K562 (cell line): Measurements from ENCODE around the gene PDCD10. TPM values are rescaled to one million over a fixed set of nuclear protein-coding genes. Genes with fewer than 3 reads are reported as not detected.

Experiments used
- ATF7 ChIP-seq: fragments of 450-650 bp; IDR thresholded peaks from 2 replicates; pipeline ENCODE4 v1.7.1; 2014; ENCODE audit warnings: mild to moderate bottlenecking, moderate library complexity
- BRF1 ChIP-seq: IDR thresholded peaks from 3 replicates; pipeline ENCODE4 v1.6.1; 2011; ENCODE audit warnings: borderline replicate concordance, mild to moderate bottlenecking; ENCODE audit not compliant: insufficient read length; ENCODE audit errors: extremely low read depth
- CTBP1 ChIP-seq: fragments of 450-650 bp; IDR thresholded peaks from 2 replicates; pipeline ENCODE4 v1.6.1; 2016; ENCODE audit warnings: borderline replicate concordance
- CXXC5 ChIP-seq: fragments of 250-450 bp; sonication (Bioruptor Pico); IDR thresholded peaks from 2 replicates; pipeline ENCODE4 v1.8.0; 2022; ENCODE audit warnings: inconsistent platforms, mild to moderate bottlenecking, moderate library complexity
- ESRRB ChIP-seq: fragments of 250-450 bp; sonication (Bioruptor Pico); IDR thresholded peaks from 2 replicates; pipeline ENCODE4 v1.5.0; 2020; ENCODE audit warnings: mild to moderate bottlenecking, moderate library complexity, borderline replicate concordance
- FOXJ3 ChIP-seq: sonication (generic); formaldehyde crosslinking; IDR thresholded peaks from 2 replicates; pipeline ENCODE4 v1.4.0; 2020; ENCODE audit warnings: mild to moderate bottlenecking, missing genetic modification reagents
- FOXM1 ChIP-seq, 2 experiments: fragments of 450-650 bp in 1 of 2; sonication (generic) in 1 of 2; formaldehyde crosslinking in 1 of 2; IDR thresholded peaks; 2 replicates each; pipeline versions ENCODE4 v1.6.1 to v1.9.0; 2017 to 2022; ENCODE audit warnings: low read depth in 2 of 2, mild to moderate bottlenecking in 2 of 2, missing genetic modification reagents in 1 of 2, moderate library complexity in 1 of 2
- FOXP1 ChIP-seq: sonication (generic); formaldehyde crosslinking; IDR thresholded peaks from 2 replicates; pipeline ENCODE4 v1.8.0; 2022; ENCODE audit warnings: mild to moderate bottlenecking, missing genetic modification reagents
- GTF2E2 ChIP-seq: fragments of 200-800 bp; sonication (Bioruptor generic); IDR thresholded peaks from 2 replicates; pipeline ENCODE4 v1.6.1; 2016; ENCODE audit warnings: missing genetic modification characterization, missing compliant biosample characterization
- KAT2B ChIP-seq: IDR thresholded peaks from one replicate; pipeline ENCODE4 v1.6.1; 2012; ENCODE audit warnings: low read depth, mild to moderate bottlenecking, control low read depth, inconsistent platforms, low read length, moderate library complexity
- KLF16 ChIP-seq: IDR thresholded peaks from 2 replicates; pipeline ENCODE4 v1.6.1; 2016; ENCODE audit warnings: antibody characterized with exemption
- LARP7 ChIP-seq: fragments of 450-650 bp; IDR thresholded peaks from 2 replicates; pipeline ENCODE4 v1.6.1; 2016
- LEF1 ChIP-seq: fragments of 450-650 bp; IDR thresholded peaks from 2 replicates; pipeline ENCODE4 v1.6.1; 2016; ENCODE audit warnings: mild to moderate bottlenecking
- MCM5 ChIP-seq: fragments of 450-650 bp; IDR thresholded peaks from 2 replicates; pipeline ENCODE4 v1.6.1; 2016; ENCODE audit warnings: low read depth
- NCOR1 ChIP-seq: fragments of 450-650 bp; IDR thresholded peaks from 2 replicates; pipeline ENCODE4 v1.6.1; 2016; ENCODE audit warnings: mild to moderate bottlenecking, moderate library complexity
- NFRKB ChIP-seq: fragments of 450-650 bp; IDR thresholded peaks from 2 replicates; pipeline ENCODE4 v1.6.1; 2016; ENCODE audit warnings: low read depth
- NFYB ChIP-seq: IDR thresholded peaks from 2 replicates; pipeline ENCODE4 v1.6.1; 2011; ENCODE audit warnings: mild to moderate bottlenecking, moderate library complexity; ENCODE audit not compliant: insufficient read length; ENCODE audit errors: extremely low read depth
- RBM34 ChIP-seq: fragments of 200-400 bp; formaldehyde crosslinking; IDR thresholded peaks from 2 replicates; pipeline ENCODE4 v1.6.1; 2018; ENCODE audit warnings: low read length, borderline replicate concordance; ENCODE audit not compliant: insufficient read depth
- RUNX1 ChIP-seq: sonication (generic); IDR thresholded peaks from 2 replicates; pipeline ENCODE4 v1.6.1; 2016; ENCODE audit warnings: antibody characterized with exemption, low read depth
- SIN3B ChIP-seq: fragments of 450-650 bp; IDR thresholded peaks from 2 replicates; pipeline ENCODE4 v1.6.1; 2017; ENCODE audit warnings: low read depth, mild to moderate bottlenecking, moderate library complexity
- SNIP1 ChIP-seq: fragments of 450-650 bp; IDR thresholded peaks from 2 replicates; pipeline ENCODE4 v1.7.1; 2017; ENCODE audit warnings: low read depth, mild to moderate bottlenecking
- STAG1 ChIP-seq: sonication (generic); formaldehyde crosslinking; IDR thresholded peaks from 2 replicates; pipeline ENCODE4 v1.5.0; 2020; ENCODE audit warnings: missing genetic modification reagents, borderline replicate concordance
- STAT5B ChIP-seq: fragments of 250-450 bp; sonication (Bioruptor Pico); IDR thresholded peaks from 2 replicates; pipeline ENCODE4 v1.8.0; 2021; ENCODE audit warnings: mild to moderate bottlenecking, inconsistent platforms
- TEAD1 ChIP-seq, 2 experiments: fragments of 450-650 bp in 1 of 2; sonication (generic) in 1 of 2; formaldehyde crosslinking; IDR thresholded peaks; 2 replicates each; pipeline versions ENCODE4 v1.4.0 to v1.8.0; 2020 to 2022; ENCODE audit warnings: mild to moderate bottlenecking in 2 of 2, missing genetic modification reagents in 1 of 2
- THAP12 ChIP-seq: fragments of 250-450 bp; sonication (Bioruptor Pico); IDR thresholded peaks from 2 replicates; pipeline ENCODE4 v1.9.0; 2021; ENCODE audit warnings: mild to moderate bottlenecking, inconsistent platforms
- ZNF143 ChIP-seq: sonication (generic); formaldehyde crosslinking; IDR thresholded peaks from 2 replicates; pipeline ENCODE4 v1.9.0; 2022; ENCODE audit warnings: mild to moderate bottlenecking, missing genetic modification reagents
- ZNF740 ChIP-seq, 3 experiments: fragments of 200-800 bp in 1 of 3; sonication (Bioruptor generic) in 1 of 3; sonication (generic) in 1 of 3; formaldehyde crosslinking in 1 of 3; IDR thresholded peaks; 2 replicates each; pipeline versions ENCODE4 v1.6.1 to v1.8.0; 2016 to 2022; ENCODE audit warnings: mild to moderate bottlenecking in 2 of 3, missing compliant biosample characterization in 2 of 3, missing genetic modification characterization in 2 of 3, missing genetic modification reagents in 1 of 3
- ZZZ3 ChIP-seq: fragments of 450-650 bp; IDR thresholded peaks from 2 replicates; pipeline ENCODE4 v1.6.1; 2016; ENCODE audit warnings: antibody characterized with exemption, mild to moderate bottlenecking, moderate library complexity
- polyA plus RNA-seq, 8 experiments: library from polyadenylated mRNA; depleted of rRNA in 4 of 8; stranded (reverse) in 5 of 8; unstranded in 3 of 8; fragments of >200 nt; fragmentation: Nextera tagmentation in 2 of 8; fragmentation: Illumina TruSeq in 1 of 8; extraction: Ambion mirVana in 2 of 8; extraction: Trizol in 1 of 8; gene quantifications; 2 replicates each; pipeline versions ENCODE4 v1.2.1 to v1.2.3, GENCODE V29; 2011 to 2014; ENCODE audit warnings: inconsistent platforms in 1 of 8, missing spikeins in 1 of 8
- total RNA-seq, 7 experiments: library from RNA; depleted of rRNA in 6 of 7; stranded (reverse); fragments of >200 nt in 6 of 7; fragmentation: Illumina TruSeq in 2 of 7; extraction: Trizol in 2 of 7; gene quantifications; 2 replicates each; pipeline versions ENCODE4 v1.2.1 to v1.2.3, GENCODE V29; 2011 to 2021; ENCODE audit warnings: low replicate concordance in 1 of 7

Gene PDCD10
- total and polyA plus RNA-seq, 9 of the 15 experiments (the other 6 are each of a cell fraction or from before 2014, with no cell fraction given), result 121 to 476 (median 232) TPM

- TF ChIP-seq FOXJ3 (CRISPR knock-in tag) (no peak), NFRKB (no peak), ESRRB (CRISPR knock-in tag) (no peak), CTBP1 (peak; percentile 89), LEF1 (no peak), SIN3B (peak; percentile 77; the same call in 1 of the 2 replicates), ZNF143 (peak; percentile 99), GTF2E2 (no peak), STAG1 (CRISPR knock-in tag) (no peak), MCM5 (no peak), RUNX1 (no peak), CXXC5 (CRISPR knock-in tag) (peak; percentile 74), ZNF740 (CRISPR knock-in tag; IDR thresholded peaks at IDR 0.05) (no peak), ZNF740 (tag; IDR thresholded peaks at IDR 0.05) (no peak), ATF7 (peak; percentile 78), FOXM1 (IDR thresholded peaks at IDR 0.05; ENCODE audit: low read depth) (no peak), FOXM1 (CRISPR knock-in tag; IDR thresholded peaks at IDR 0.05; ENCODE audit: low read depth) (no peak), TEAD1 (CRISPR knock-in tag; IDR thresholded peaks at IDR 0.05) (peak in 1 of 2 experiments; percentile 94; a peak in 2 of 4 replicates), STAT5B (CRISPR knock-in tag) (no peak), RBM34 (no peak), FOXP1 (CRISPR knock-in tag) (peak; percentile 89; the same call in 1 of the 2 replicates), SNIP1 (no peak), LARP7 (no peak), BRF1 (no peak), NFYB (peak; percentile 49), THAP12 (CRISPR knock-in tag) (no peak), NCOR1 (peak; percentile 31; the same call in 1 of the 2 replicates), KLF16 (no peak), KAT2B (no peak), ZZZ3 (no peak)
These were observed at the start of gene PDCD10 (continued) for GRCh38 chr3:167734498-167735232.
